ENCODE data around the gene SEC24C.

The SEC24C gene

DNA sequence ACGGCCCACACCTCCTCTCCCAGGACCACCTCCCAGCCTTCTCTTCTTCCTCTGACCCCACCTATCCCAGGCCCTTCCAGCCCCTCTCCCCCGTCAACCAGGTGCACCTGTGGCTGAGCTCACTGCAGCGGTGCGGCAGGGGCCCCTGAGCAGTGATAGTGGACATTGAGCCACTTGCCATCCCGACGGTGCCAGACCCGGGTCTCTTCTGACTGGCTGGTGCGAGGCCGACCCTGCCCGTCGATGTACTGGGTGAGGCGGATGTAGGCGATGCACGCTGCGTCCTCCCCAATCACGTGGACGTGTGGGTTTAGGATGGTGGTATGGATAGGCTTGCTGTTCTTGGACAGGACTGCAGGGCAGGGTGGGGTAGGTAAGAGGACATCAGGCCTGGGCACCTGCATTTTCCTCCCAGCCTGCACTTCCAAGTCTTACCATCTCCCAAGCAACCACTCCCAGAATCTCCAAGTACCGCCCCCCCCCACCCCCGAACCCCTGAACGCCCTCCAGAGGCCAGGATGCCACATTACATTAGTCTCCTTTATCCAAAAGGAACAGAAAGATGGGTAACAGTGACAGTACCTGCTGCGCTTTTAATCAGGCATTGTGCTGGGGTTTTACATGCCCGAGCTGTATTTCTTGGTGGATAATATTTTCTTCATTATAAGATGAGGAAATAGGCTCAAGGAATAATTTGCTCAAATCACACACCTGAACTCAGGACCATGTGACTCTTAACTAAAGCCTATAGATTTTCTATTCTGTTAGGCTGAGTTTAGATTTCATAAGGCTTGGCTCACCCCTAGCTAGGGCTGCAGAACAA is 70.9 kb downstream of the SEC24C start:
- DNase-seq = no peak

DNA sequence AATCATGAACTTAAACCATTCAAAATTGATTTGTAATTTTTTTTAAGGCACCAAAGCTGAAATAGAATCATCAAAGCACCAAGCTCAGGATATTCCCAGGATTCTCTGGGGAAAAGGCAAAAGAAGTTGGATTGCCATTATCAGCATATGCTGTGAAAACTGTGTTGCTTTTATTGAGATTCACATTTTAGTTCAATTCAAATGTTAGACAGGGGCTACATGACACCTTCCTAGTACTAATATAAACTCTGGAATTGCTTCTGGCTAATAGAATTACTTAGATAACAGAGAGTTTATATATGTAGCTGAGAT is 71.5 kb downstream of the SEC24C start:
- no peak for DNase-seq

DNA sequence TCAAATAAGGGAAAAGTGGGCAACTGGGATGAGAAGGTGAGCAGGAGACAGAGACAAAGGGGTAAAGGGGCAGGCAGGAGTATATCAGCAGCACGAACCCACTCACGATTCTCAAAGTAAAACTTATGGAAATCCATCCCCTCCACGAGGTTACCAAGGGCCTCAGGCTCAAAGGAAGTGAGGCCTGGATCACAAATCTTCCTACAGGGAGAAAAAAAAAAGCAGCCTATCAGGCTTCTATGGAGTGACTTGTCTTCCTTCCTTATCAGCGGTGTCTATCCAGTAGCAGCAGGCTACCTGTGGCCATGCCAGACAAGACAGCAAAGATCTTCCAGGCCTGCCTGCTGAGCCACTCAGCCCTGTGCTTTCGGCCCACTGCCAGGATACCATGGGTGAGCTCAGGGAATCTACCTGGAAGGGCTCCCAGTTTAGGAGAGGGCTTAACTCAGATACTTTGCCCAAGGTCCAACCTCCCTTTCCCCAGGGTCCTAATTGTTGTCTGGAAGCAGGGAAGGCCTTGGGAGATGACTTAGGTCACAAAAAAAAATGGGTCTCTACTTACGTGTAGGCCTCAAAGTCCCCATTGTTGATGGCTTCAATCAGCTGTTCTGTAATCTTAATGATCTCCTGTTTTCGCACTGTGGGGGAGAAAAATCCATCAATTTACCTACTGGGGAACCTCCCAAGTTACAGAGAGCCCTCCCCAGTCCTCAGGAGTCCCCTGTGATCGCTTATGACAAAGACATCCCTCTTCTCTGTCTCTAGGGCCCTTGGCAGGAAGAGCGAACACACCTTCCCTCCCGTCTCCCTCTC is 73.0 kb downstream of the SEC24C start:
- no peak for DNase-seq

DNA sequence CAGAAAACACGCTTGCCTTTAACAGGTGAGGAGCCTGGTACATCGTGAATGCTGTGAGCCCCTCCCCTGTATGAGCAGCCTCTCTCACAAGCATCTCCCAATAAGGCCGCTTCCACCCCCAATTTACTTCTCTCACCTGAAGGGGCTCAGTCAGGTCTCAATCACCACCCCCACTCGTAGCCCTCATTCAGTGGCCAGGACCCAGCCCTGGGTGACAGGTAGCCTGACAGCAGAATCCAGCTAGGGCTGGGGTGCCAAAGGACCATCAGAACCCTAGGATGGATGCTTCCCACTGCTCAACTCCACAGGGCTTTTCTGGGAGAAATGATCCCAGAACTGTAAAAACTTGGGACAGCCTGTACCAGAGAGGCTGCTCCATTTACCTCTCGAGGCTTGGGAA is 73.7 kb downstream of the SEC24C start:
- DNase-seq = no peak

DNA sequence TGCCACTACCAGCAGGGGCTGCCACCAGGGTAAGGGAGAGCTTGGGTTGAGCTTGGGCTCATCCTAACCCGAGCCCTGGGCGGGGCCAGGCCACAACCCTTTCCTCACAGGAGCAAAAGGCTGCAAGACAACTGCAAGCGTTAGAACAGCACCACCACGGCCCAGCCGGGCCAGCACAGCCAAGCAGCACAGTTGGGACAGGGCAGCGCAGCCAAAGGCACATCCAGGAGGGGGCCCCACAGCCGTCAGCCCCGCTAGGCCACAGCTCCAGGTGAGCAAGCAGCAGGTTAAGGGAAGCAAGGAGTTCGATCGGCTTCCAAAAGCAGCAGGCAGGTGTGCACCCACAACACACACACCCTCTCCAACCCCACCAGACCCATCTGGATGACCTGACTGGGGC is 74.2 kb downstream of the SEC24C start:
- DNase-seq = no peak

DNA sequence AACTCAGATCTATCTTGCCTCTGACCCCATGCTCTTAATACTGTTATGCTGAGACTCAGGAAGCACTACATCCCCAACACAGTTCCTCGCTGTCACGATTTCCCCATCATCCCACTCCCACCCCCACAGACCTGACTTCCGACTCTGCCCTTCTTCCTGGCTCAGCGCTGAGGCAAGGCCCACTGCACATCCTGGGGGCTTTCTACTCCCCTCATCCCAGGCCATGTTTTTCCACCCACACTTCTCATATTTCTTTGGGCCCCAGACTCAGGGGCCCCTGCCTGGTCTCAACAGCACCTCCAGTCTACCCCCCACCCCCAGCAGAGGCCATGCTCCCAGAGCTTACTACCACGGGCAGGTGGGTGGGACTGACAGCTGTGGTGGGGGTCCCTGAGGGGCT is 74.9 kb downstream of the SEC24C start:
- no peak for DNase-seq

DNA sequence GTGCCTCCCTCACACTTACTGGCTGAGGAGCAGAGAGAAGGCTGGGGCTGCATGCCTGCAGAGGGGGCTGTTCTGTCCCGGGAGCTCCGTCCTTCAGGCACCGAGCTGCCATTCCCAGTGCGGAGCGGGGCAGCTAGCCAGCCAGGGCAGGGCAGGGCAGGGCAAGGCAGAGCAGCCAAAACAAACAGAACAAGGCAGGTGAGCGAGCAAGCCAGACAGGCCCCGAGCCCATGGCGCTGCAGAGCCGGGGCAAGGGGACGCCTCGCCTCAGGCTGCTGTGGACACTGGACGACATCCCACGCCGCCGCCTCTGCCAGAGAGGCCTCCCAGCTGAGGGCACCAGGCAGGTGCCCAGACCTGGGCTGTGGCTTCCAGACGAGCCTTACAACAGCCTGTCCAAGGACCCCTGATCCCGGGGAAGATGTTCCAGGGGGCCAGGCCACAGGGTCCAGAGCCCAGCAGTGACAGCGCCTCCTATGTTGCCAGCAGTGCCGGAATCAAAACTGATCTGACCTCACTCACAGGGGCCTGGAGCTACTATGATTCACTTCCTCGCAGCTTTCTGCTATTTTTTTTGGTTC is 75.4 kb downstream of the SEC24C start:
- DNase-seq = no peak
